Coronary artery (tissue), 2 donors: ENCODE results near the gene GATAD2A.

Experiments
- DNase-seq: peaks from one replicate; pipeline ENCODE4 v3.0.0-alpha.2; 2017; ENCODE audit warnings: low spot score
- H3K27ac ChIP-seq, 2 donors: fragments of 200-600 bp; sonication (generic); one replicate each; pipeline ENCODE4 v1.5.1; 2016 to 2019
- H3K4me3 ChIP-seq: fragments of 200-600 bp; sonication (generic); 2 replicates; pipeline ENCODE4 v1.5.1; 2016; ENCODE audit warnings: mild to moderate bottlenecking, moderate library complexity
- TF ChIP-seq, protein P1 (sequence below): fragments of 200-600 bp; sonication (generic); IDR thresholded peaks from one replicate; pipeline ENCODE4 v1.5.1; 2019; ENCODE audit warnings: antibody characterized with exemption

The GATAD2A gene

DNA sequence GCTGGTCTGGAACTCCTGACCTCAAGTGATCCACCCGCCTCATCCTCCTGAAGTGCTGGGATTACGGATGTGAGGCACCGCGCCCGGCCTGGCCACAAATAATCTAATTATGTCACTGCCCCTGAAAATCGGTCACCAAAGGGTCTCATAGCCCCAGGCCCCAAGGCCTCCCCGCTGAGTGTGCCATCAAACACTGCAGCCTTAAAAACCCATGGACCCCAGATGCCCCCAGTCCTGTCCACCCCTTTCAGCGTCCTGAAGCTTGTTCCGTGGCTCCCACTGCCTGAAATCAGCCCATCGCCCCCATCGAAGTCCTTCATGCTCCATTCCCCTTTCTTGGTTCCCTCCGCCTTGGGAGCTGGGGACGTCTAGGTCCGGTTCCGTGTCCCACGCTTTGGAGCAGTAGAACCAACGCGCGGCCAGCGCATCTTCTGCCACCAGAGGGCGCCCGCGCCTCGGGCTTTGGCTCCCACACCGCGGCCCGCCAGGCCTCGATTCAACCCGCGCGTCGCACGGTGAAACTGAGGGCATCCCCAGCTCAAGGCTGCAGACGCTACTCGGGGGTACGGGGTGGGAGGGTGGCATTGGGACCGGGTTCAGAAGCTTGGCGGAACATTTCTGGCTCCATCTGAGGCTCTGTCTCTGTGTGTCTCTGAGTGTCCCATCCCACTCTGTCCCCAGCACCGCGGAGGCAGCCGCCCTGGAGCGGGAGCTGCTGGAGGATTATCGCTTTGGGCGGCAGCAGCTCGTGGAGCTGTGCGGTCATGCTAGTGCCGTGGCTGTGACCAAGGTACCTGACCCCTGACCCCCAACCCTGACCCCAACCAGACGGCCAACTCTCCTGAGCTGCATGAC, 126.7 kb downstream of the GATAD2A start:
- Histone ChIP-seq H3K4me3 (peak overlapping the region; percentile 37), H3K27ac (no peak overlapping the region)
- DNase-seq = no peak
- TF ChIP-seq, protein P1, sequence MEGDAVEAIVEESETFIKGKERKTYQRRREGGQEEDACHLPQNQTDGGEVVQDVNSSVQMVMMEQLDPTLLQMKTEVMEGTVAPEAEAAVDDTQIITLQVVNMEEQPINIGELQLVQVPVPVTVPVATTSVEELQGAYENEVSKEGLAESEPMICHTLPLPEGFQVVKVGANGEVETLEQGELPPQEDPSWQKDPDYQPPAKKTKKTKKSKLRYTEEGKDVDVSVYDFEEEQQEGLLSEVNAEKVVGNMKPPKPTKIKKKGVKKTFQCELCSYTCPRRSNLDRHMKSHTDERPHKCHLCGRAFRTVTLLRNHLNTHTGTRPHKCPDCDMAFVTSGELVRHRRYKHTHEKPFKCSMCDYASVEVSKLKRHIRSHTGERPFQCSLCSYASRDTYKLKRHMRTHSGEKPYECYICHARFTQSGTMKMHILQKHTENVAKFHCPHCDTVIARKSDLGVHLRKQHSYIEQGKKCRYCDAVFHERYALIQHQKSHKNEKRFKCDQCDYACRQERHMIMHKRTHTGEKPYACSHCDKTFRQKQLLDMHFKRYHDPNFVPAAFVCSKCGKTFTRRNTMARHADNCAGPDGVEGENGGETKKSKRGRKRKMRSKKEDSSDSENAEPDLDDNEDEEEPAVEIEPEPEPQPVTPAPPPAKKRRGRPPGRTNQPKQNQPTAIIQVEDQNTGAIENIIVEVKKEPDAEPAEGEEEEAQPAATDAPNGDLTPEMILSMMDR = peak; percentile 96

DNA sequence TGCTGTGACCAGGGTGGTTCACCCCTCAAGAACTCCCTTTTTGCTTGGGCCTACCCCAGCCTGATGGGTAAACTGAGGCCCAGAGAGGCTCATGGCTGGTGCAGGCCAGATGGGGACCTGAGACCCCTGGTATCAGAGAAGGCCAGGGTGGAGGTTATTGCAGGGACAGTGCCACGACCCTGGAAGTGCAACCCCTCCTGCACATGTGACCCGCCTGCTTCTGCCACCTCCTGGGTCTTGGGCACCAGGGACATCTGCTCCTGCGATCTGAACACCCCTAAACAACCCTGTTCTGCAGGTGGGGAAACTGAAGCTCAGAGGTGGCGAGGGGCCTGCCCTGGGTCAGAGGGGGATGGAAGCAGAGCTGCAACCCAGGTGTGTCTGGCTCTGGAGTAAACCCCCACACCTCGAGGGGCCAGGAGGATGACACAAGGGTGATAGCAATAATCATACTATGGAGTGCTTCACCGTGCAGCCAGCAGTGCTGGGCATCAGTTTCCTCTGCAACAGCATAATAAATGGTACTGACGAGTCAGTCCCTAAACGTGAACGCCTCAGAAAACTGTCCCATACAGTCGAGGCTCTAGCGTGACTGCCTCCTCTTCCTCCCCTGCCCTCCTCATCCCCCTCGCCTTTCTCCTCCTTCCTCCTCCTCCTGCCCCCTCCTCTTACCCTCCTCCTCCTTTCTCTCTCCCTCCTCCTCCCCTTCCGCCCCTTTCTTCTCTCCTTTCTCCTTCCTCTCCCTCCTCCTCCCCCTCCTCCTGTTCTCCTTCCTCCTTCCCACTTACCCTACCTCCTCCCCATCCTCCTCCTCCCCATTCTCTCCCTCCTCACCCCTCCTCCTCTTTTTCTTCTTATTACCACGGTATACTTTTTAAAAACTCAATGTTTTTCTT, 127.6 kb downstream of the GATAD2A start:
- DNase-seq = no peak
- TF ChIP-seq, protein P1 = no peak
- H3K27ac ChIP-seq = no peak overlapping the region
- no peak overlapping the region for H3K4me3 ChIP-seq

DNA sequence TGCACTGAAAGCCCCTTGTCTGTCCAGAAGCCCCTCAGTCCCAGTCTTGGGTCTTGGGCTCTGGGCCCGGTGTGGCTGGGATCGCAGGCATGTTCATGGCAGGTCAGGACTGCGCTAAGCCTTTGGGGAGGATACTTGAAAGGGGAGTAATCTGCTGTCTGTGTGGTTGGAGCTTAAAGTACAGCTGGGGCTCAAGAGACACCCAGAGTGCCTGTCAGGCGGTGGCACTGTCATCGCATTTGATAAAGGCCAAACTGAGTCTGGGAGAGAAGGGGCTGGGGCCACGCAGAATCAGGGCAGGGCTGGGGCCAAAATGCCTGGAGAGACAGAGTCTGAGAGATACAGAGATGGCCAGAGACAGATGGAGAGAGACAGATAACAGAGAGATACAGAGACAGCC, 128.4 kb downstream of the GATAD2A start:
- Histone ChIP-seq H3K4me3 (no peak overlapping the region), H3K27ac (no peak overlapping the region)
- TF ChIP-seq, protein P1 = no peak
- no peak for DNase-seq

DNA sequence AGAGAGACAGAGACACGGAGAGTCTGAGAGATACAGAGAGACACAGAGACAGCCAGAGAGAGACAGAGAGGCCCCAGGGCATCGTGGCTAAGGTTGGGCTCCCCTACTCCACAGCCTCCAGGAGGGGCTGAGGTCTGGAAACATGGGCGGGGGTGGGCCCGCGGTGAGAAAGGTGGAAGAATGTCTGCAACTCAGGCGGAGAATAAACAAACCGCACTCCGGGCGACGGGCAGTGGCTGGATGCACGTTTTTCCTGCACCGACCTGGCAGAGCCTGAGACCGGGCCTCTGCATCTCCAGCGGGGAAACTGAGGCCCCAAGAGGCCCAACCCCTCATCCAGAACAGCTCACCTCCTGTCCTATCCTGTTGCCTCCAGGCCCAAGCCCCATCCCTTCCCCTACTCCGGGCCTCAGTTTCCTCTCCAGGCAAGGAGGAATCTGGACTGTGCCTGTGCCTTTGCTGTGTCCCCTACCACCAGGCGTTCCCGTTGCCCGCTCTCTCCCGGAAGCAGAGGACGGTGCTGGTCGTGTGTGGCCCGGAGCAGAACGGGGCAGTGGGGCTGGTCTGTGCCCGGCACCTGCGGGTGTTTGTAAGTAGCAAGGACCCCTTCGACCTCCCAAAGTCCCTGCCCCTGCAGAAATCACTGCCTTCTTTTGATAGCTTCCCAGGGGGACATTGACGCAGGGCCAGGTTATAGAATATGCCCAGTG, 129.2 kb downstream of the GATAD2A start:
- DNase-seq = no peak
- Histone ChIP-seq H3K4me3 (no peak overlapping the region), H3K27ac (no peak overlapping the region)
- TF ChIP-seq, protein P1 = no peak

DNA sequence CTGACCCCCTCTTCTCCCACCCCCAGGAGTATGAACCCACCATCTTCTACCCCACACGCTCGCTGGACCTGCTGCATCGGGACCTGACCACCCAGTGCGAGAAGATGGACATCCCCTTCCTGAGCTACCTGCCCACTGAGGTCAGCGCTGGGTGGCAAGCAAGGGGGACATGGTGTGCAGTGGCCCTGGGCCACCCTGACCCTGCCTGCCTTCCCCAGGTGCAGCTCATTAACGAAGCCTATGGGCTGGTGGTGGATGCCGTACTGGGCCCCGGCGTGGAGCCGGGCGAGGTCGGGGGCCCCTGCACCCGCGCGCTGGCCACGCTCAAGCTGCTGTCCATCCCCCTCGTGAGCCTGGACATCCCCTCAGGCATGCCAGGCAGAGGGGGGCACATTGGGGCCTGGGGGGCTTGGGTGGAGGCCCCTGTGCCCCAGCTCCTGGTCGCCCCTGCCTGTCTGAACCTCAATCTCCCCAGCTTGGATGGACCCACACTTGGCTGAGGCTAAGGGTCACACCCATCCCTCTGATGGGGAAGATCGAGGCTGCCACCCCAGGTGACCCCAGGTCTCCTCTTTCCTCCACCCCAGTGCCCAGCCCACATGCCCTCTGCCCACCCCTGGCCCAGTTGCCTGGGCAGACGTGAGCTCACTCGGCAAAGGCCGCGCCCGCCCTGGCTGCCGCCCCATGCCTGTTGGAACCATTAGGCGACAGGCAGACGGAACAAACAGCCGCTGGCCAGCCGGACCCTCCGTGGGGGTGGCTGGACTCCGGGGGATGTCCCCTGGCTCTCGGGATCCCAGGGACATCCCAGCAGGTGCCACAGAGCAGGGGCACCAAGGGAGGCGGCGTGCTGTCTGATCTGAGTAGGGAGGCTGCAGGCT, 130.1 kb downstream of the GATAD2A start:
- Histone ChIP-seq H3K27ac (no peak overlapping the region), H3K4me3 (no peak overlapping the region)
- DNase-seq = no peak
- TF ChIP-seq, protein P1 = no peak
